Renal cortical epithelial cell (primary cell): ENCODE results near the gene ANKS1B. TPM values are rescaled to one million over a fixed set of nuclear protein-coding genes. Genes with fewer than 3 reads are reported as not detected.

Source experiments
- DNase-seq: peaks from one replicate; pipeline ENCODE4 v3.0.0-alpha.2; 2011; ENCODE audit warnings: low read depth
- total RNA-seq: library from RNA; depleted of rRNA; stranded (reverse); fragments of >200 nt; gene quantifications from 2 replicates; pipeline ENCODE4 v1.2.3, GENCODE V29; 2014

ANKS1B gene
- total RNA-seq, 1 donor from 2014 or later = 6.9 TPM

- no peak for DNase-seq
Measured at GRCh38 chr12:98770230-98770629, 1214.5 kb downstream of the ANKS1B start.

GRCh38 chr12:98769068-98769467 lies 1215.7 kb downstream of the ANKS1B start:
- DNase-seq = no peak

- no peak for DNase-seq
Measured at GRCh38 chr12:98767248-98767647, 1217.5 kb downstream of the ANKS1B start.

GRCh38 chr12:98763656-98764055 lies 1221.1 kb downstream of the ANKS1B start:
- DNase-seq = no peak

GRCh38 chr12:98758331-98758730 lies 1226.4 kb downstream of the ANKS1B start:
- no peak for DNase-seq

GRCh38 chr12:98757455-98757854 lies 1227.3 kb downstream of the ANKS1B start:
- no peak for DNase-seq

- peak; percentile 68 for DNase-seq
Measured at GRCh38 chr12:98755855-98756254, 1228.9 kb downstream of the ANKS1B start.

- DNase-seq = peak; percentile 88
Measured at GRCh38 chr12:98754095-98754494, 1230.6 kb downstream of the ANKS1B start.

- peak; percentile 52 for DNase-seq
Measured at GRCh38 chr12:98752726-98753125, 1232.0 kb downstream of the ANKS1B start.

- DNase-seq = no peak
Measured at GRCh38 chr12:98751580-98752115, 1233.1 kb downstream of the ANKS1B start.

GRCh38 chr12:98750511-98750910 lies 1234.2 kb downstream of the ANKS1B start:
- DNase-seq = no peak

GRCh38 chr12:98748463-98748862 lies 1236.3 kb downstream of the ANKS1B start:
- no peak for DNase-seq

- no peak for DNase-seq
Measured at GRCh38 chr12:98745578-98746391, 1239.0 kb downstream of the ANKS1B start.

GRCh38 chr12:98744680-98745079 lies 1240.1 kb downstream of the ANKS1B start:
- DNase-seq = no peak

- no peak for DNase-seq
Measured at GRCh38 chr12:98743362-98743953, 1241.3 kb downstream of the ANKS1B start.

GRCh38 chr12:98741556-98742265 lies 1243.0 kb downstream of the ANKS1B start:
- no peak for DNase-seq

- DNase-seq = peak; percentile 46
Measured at GRCh38 chr12:98741196-98741555, 1243.6 kb downstream of the ANKS1B start.

- no peak for DNase-seq
Measured at GRCh38 chr12:98740751-98741150, 1244.0 kb downstream of the ANKS1B start.

GRCh38 chr12:98738539-98738938 lies 1246.2 kb downstream of the ANKS1B start:
- no peak for DNase-seq

- no peak for DNase-seq
Measured at GRCh38 chr12:98738002-98738401, 1246.7 kb downstream of the ANKS1B start.

GRCh38 chr12:98737322-98737712 lies 1247.4 kb downstream of the ANKS1B start:
- no peak for DNase-seq
